Measurements from ENCODE around the gene MDM1.

GRCh38 chr12:68367116-68367515 lies 35.0 kb upstream of the MDM1 start:
- TF ChIP-seq CTCF (IDR thresholded peaks at IDR 0.05 in 8 of 11, conservative IDR thresholded peaks at IDR 0.05 in 3 of 11) (no peak), POLR2A (IDR thresholded peaks at IDR 0.05) (no peak), POLR2AphosphoS5 (IDR thresholded peaks at IDR 0.05) (no peak)
